Keratinocyte (primary cell): ENCODE data around the gene NR1D2. TPM values are rescaled to one million over a fixed set of nuclear protein-coding genes. Genes with fewer than 3 reads are reported as not detected.

ENCODE experiments used
- DNase-seq: peaks from one replicate; pipeline ENCODE4 v3.0.0-alpha.2; 2011; ENCODE audit warnings: low read depth, missing footprints, low spot score
- FAIRE-seq: peaks from 2 replicates; lab custom pipeline; 2011; peaks lifted over from hg19 to GRCh38; lab: Jason Lieb, UNC
- H2AFZ ChIP-seq: 2 replicates; pipeline ENCODE4 v1.6.0; 2012; ENCODE audit warnings: low read length, control low read depth, inconsistent platforms; ENCODE audit not compliant: control insufficient read depth
- H3K27ac ChIP-seq: 2 replicates; pipeline ENCODE4 v1.5.1; 2011; ENCODE audit warnings: low read length; ENCODE audit not compliant: control insufficient read depth, insufficient read depth
- H3K27me3 ChIP-seq: 3 replicates; pipeline ENCODE4 v1.6.0; 2011; ENCODE audit warnings: low read length; ENCODE audit not compliant: control insufficient read depth, insufficient read depth; ENCODE audit errors: extremely low read depth
- H3K36me3 ChIP-seq, 2 experiments: 2 replicates in 1 of 2; 3 replicates in 1 of 2; pipeline ENCODE4 v1.5.1; 2011; ENCODE audit warnings: low read length in 2 of 2, mild to moderate bottlenecking in 1 of 2; ENCODE audit not compliant: control insufficient read depth in 2 of 2, insufficient read depth in 2 of 2; ENCODE audit errors: extremely low read depth in 1 of 2
- H3K4me1 ChIP-seq: 3 replicates; pipeline ENCODE4 v1.5.1; 2011; ENCODE audit warnings: low read length; ENCODE audit not compliant: control insufficient read depth, insufficient read depth; ENCODE audit errors: extremely low read depth
- H3K4me2 ChIP-seq: 3 replicates; pipeline ENCODE4 v1.6.0; 2011; ENCODE audit warnings: low read depth, low read length; ENCODE audit not compliant: control insufficient read depth, insufficient read depth; ENCODE audit errors: extremely low read depth
- H3K4me3 ChIP-seq, 3 experiments: fragments of 200-600 bp in 1 of 3; sonication (generic) in 1 of 3; 2 replicates in 2 of 3; 3 replicates in 1 of 3; pipeline ENCODE4 v1.5.1; 2011 to 2016; ENCODE audit warnings: low read length in 3 of 3, mild to moderate bottlenecking in 3 of 3, control low read depth in 2 of 3, inconsistent platforms in 1 of 3, low read depth in 1 of 3, mixed read lengths in 1 of 3, mixed run types in 1 of 3, moderate library complexity in 1 of 3; ENCODE audit not compliant: control insufficient read depth in 2 of 3, insufficient read depth in 2 of 3; ENCODE audit errors: extremely low read depth in 1 of 3
- H3K79me2 ChIP-seq: 2 replicates; pipeline ENCODE4 v1.6.0; 2012; ENCODE audit warnings: low read length; ENCODE audit not compliant: control insufficient read depth, insufficient read depth
- H3K9ac ChIP-seq: 3 replicates; pipeline ENCODE4 v1.6.0; 2011; ENCODE audit warnings: low read length; ENCODE audit not compliant: control insufficient read depth, insufficient read depth; ENCODE audit errors: extremely low read depth
- H3K9me1 ChIP-seq: 3 replicates; pipeline ENCODE4 v1.6.0; 2011; ENCODE audit warnings: low read length; ENCODE audit not compliant: control insufficient read depth, insufficient read depth; ENCODE audit errors: extremely low read depth
- H3K9me3 ChIP-seq: 2 replicates; pipeline ENCODE4 v1.5.1; 2012; ENCODE audit warnings: low read depth, low read length; ENCODE audit not compliant: control insufficient read depth
- H4K20me1 ChIP-seq: 3 replicates; pipeline ENCODE4 v1.6.0; 2011; ENCODE audit warnings: low read length; ENCODE audit not compliant: control insufficient read depth, insufficient read depth; ENCODE audit errors: extremely low read depth
- EZH2 ChIP-seq: IDR thresholded peaks from one replicate; pipeline ENCODE4 v1.6.1; 2012; ENCODE audit warnings: inconsistent platforms, mild to moderate bottlenecking, low read length, moderate library complexity
- dilution Hi-C: fragments of 300-500 bp; cut with MboI; formaldehyde crosslinking; loops from one replicate; pipeline ENCODE4 v1.7.0; 2020; ENCODE audit warnings: low sequenced_read_pairs; ENCODE audit not compliant: extremely low pct_ligation_motif_present
- polyA plus RNA-seq, 5 experiments: library from polyadenylated mRNA; depleted of rRNA in 3 of 5; stranded (reverse) in 3 of 5; stranded (forward) in 1 of 5; unstranded in 1 of 5; fragments of >200 nt; gene quantifications; 1 replicate in 1 of 5; 2 replicates in 3 of 5; 3 replicates in 1 of 5; pipeline versions ENCODE4 v1.2.1 to v1.2.3, GENCODE V29; 2011 to 2012; ENCODE audit warnings: missing spikeins in 2 of 5, low read depth in 1 of 5, low replicate concordance in 1 of 5
- TF ChIP-seq, protein P1 (sequence below), 3 experiments: IDR thresholded peaks in 1 of 3; conservative IDR thresholded peaks in 1 of 3; optimal IDR thresholded peaks in 1 of 3; 2 replicates in 2 of 3; 3 replicates in 1 of 3; pipeline versions ENCODE3 to v1.5.1; 2011; ENCODE audit warnings: low read length in 3 of 3, mild to moderate bottlenecking in 3 of 3, moderate library complexity in 2 of 3, control low read depth in 1 of 3, inconsistent platforms in 1 of 3; ENCODE audit not compliant: insufficient read depth in 2 of 3; ENCODE audit errors: extremely low read depth in 1 of 3

Gene NR1D2
- polyA plus RNA-seq, 1 donor (not counting 4 experiments of a cell fraction or from before 2014, with no cell fraction given) = 10.3 TPM

DNA sequence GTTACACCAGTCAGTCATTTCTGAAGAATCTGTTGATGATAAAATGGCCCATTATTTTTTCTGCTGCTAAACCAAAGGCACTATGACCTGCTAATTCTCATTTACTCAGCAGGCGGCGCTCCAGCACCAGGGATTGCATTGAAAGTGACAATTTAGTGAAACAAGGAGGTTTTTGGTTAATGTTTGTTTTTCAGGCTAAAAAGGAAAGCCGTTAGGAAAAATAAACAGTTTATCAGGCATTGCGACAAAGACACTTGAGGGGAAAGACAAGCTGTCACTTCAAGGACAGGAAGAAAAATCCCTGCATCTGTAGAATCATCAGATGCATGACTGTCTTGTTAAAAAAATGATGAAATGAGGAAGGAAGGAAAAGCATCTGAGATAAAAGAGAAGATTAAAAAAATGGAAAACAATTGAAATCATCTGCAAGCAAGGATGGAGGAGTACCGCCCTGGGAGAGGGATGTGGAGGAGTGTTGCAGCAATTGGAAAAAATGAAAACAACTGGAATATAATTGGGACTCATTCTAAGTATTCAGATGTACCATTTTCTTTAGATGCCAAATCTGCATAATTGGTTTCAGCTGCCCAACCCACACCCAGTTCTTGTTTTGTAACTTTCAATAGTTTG, 54.0 kb downstream of the NR1D2 start:
- Histone ChIP-seq H3K9me3 (no peaks in the 10 kb centered on the region), H3K27me3 (no peaks in the 10 kb centered on the region), H3K4me1 (peaks cover 2% of the 10 kb centered on the region), H3K9me1 (no peaks in the 10 kb centered on the region), H3K79me2 (no peaks in the 10 kb centered on the region), H3K27ac (no peak overlapping the region), H2AFZ (no peak overlapping the region), H3K4me2 (no peak overlapping the region), H3K9ac (no peak overlapping the region), H4K20me1 (no peaks in the 10 kb centered on the region), H3K36me3 (no peaks in the 10 kb centered on the region), H3K4me3 (no peak overlapping the region)
- FAIRE-seq = peak; percentile 20
- dilution Hi-C loops = no loop called here
- DNase-seq = no peak
- no peak for TF ChIP-seq EZH2
- TF ChIP-seq, protein P1, sequence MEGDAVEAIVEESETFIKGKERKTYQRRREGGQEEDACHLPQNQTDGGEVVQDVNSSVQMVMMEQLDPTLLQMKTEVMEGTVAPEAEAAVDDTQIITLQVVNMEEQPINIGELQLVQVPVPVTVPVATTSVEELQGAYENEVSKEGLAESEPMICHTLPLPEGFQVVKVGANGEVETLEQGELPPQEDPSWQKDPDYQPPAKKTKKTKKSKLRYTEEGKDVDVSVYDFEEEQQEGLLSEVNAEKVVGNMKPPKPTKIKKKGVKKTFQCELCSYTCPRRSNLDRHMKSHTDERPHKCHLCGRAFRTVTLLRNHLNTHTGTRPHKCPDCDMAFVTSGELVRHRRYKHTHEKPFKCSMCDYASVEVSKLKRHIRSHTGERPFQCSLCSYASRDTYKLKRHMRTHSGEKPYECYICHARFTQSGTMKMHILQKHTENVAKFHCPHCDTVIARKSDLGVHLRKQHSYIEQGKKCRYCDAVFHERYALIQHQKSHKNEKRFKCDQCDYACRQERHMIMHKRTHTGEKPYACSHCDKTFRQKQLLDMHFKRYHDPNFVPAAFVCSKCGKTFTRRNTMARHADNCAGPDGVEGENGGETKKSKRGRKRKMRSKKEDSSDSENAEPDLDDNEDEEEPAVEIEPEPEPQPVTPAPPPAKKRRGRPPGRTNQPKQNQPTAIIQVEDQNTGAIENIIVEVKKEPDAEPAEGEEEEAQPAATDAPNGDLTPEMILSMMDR (optimal IDR thresholded peaks at IDR 0.05 in 1 of 3, IDR thresholded peaks at IDR 0.05 in 1 of 3, conservative IDR thresholded peaks at IDR 0.05 in 1 of 3; ENCODE audit: extremely low read depth in 1 of 3, insufficient read depth in 2 of 3, low read length in 3 of 3) = peak; percentile 82 to 95 (median 84)

DNA sequence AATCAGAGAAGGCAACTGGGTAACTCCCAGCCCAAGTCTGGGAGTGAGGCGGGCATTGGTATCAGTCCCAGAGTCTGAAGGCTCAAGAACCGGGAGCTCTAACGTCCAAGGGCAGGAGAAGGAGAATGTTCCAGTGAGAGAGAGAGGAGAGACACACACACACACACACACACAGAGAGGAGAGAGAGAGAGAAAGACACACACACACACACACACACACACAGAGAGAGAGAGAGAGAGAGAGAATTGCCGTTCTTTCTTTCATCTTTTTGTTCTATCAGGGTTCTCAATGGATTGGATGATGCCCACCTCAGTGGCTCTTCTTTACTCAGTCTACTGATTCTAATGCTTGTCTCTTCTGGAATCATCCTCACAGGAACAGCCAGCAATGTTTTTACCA, 57.0 kb downstream of the NR1D2 start:
- no peaks in the 10 kb centered on the region for H3K79me2 ChIP-seq
- no peaks in the 10 kb centered on the region for H4K20me1 ChIP-seq
- H3K4me2 ChIP-seq = no peak overlapping the region
- H3K27ac ChIP-seq = no peak overlapping the region
- H3K4me3 ChIP-seq = no peak overlapping the region
- no peaks in the 10 kb centered on the region for H3K9me3 ChIP-seq
- no peak overlapping the region for H3K9ac ChIP-seq
- no peaks in the 10 kb centered on the region for H3K36me3 ChIP-seq
- DNase-seq = no peak
- H2AFZ ChIP-seq = no peak overlapping the region
- no peaks in the 10 kb centered on the region for H3K9me1 ChIP-seq
- H3K4me1 ChIP-seq = peaks cover 8% of the 10 kb centered on the region
- dilution Hi-C loops = no loop called here
- no peak for FAIRE-seq
- no peaks in the 10 kb centered on the region for H3K27me3 ChIP-seq
- no peak for TF ChIP-seq EZH2
- TF ChIP-seq, protein P1 (optimal IDR thresholded peaks at IDR 0.05 in 1 of 3, IDR thresholded peaks at IDR 0.05 in 1 of 3, conservative IDR thresholded peaks at IDR 0.05 in 1 of 3; ENCODE audit: extremely low read depth in 1 of 3, insufficient read depth in 2 of 3, low read length in 3 of 3) = no peak
